ENCODE measurements around the gene BFAR. TPM values are rescaled to one million over a fixed set of nuclear protein-coding genes. Genes with fewer than 3 reads are reported as not detected.

The BFAR gene
- total and polyA plus RNA-seq, 2 experiments from 2014 or later, result 44.6 to 98.9 TPM

DNA sequence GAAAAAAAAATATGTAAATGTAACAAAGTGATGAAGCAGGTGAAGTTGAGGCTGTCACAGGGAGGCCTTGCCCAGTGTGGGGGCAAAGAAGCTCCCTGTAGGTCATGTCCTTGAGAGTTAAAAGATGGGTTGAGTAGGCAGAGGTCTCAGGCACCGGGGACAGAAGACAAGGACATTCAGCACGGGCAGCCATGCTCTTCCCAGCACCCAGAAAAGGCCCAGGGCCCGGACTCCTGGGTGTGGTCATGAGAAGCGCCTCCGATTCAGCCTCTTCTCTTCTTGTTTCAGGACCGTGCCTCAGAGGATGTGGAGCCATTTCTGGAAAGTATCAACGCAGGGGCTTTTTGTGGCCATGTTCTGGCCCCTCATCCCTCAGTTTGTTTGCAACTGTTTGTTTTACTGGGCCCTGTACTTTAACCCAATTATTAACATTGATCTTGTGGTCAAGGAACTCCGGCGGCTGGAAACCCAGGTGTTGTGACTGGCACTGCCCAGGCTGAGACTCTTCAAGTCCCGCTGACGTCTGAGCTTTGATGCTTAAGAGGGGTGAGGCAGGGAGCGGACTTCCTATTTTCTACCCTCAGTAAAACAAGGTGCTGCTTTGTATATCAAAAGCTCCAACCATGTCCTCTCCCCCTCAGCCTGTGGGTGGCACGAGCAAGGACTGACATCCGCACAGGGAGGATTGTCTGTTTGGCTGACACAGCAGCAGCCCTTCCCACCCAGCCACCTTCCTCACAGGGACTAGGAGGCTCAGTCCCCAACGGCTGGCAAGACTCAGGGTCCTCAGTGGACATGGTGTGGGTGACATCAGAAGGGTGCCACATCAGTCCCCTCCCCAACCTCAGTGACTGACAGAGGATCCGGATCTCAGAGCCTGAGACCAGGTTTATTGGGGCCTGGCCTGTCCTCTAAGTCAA, 34.9 kb downstream of the BFAR start:
- no peaks in the 10 kb centered on the region for H3K79me2 ChIP-seq
- 89% methylated on average over 16 of the region's 16 CpGs for WGBS (ENCODE audit: low lambda C conversion rate, missing lambda C conversion rate)
- H3K4me3 ChIP-seq, result no peak overlapping the region
- H3K36me3 ChIP-seq (replicated peaks; ENCODE audit: insufficient read depth, low read depth), result no peaks in the 10 kb centered on the region
- H4K20me1 ChIP-seq (ENCODE audit: insufficient read depth, poor library complexity, severe bottlenecking), result no peaks in the 10 kb centered on the region
- H3K27ac ChIP-seq, result no peak overlapping the region
- H3K4me1 ChIP-seq (ENCODE audit: insufficient read depth), result peaks cover 4% of the 10 kb centered on the region
- no peak overlapping the region for H2AFZ ChIP-seq
- no peak for DNase-seq (ENCODE audit: low spot score)
- no peaks in the 10 kb centered on the region for H3K27me3 ChIP-seq
- TF ChIP-seq EZH2 (IDR thresholded peaks at IDR 0.05; ENCODE audit: borderline replicate concordance) (no peak), EZH2phosphoT487 (IDR thresholded peaks at IDR 0.05; ENCODE audit: low read depth, severe bottlenecking, unreplicated experiment) (no peak)
- TF ChIP-seq, protein P1, sequence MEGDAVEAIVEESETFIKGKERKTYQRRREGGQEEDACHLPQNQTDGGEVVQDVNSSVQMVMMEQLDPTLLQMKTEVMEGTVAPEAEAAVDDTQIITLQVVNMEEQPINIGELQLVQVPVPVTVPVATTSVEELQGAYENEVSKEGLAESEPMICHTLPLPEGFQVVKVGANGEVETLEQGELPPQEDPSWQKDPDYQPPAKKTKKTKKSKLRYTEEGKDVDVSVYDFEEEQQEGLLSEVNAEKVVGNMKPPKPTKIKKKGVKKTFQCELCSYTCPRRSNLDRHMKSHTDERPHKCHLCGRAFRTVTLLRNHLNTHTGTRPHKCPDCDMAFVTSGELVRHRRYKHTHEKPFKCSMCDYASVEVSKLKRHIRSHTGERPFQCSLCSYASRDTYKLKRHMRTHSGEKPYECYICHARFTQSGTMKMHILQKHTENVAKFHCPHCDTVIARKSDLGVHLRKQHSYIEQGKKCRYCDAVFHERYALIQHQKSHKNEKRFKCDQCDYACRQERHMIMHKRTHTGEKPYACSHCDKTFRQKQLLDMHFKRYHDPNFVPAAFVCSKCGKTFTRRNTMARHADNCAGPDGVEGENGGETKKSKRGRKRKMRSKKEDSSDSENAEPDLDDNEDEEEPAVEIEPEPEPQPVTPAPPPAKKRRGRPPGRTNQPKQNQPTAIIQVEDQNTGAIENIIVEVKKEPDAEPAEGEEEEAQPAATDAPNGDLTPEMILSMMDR (IDR thresholded peaks at IDR 0.05; ENCODE audit: poor library complexity), result no peak
- no peak overlapping the region for H3K4me2 ChIP-seq
- no peaks in the 10 kb centered on the region for H3K9me2 ChIP-seq (replicated peaks; ENCODE audit: insufficient read depth)
- H3K9me3 ChIP-seq (ENCODE audit: low read depth), result no peaks in the 10 kb centered on the region

- H3K36me3 ChIP-seq (replicated peaks; ENCODE audit: insufficient read depth, low read depth), result no peaks in the 10 kb centered on the region
- DNase-seq (ENCODE audit: low spot score), result no peak
These were observed 35.9 kb downstream of the BFAR start for GRCh38 chr16:14668556-14669223.

GRCh38 chr16:14669776-14670175, 37.0 kb downstream of the BFAR start:
- no peak for DNase-seq (ENCODE audit: low spot score)
- Histone ChIP-seq H3K4me2 (no peak overlapping the region), H3K27ac (no peak overlapping the region), H3K9me2 (replicated peaks; ENCODE audit: insufficient read depth) (no peaks in the 10 kb centered on the region), H3K9me3 (ENCODE audit: low read depth) (no peaks in the 10 kb centered on the region), H4K20me1 (ENCODE audit: insufficient read depth, poor library complexity, severe bottlenecking) (no peaks in the 10 kb centered on the region), H3K4me1 (ENCODE audit: insufficient read depth) (peaks cover 4% of the 10 kb centered on the region), H2AFZ (no peak overlapping the region), H3K4me3 (no peak overlapping the region), H3K36me3 (replicated peaks; ENCODE audit: insufficient read depth, low read depth) (no peaks in the 10 kb centered on the region), H3K27me3 (no peaks in the 10 kb centered on the region), H3K79me2 (no peaks in the 10 kb centered on the region)
- WGBS (ENCODE audit: low lambda C conversion rate, missing lambda C conversion rate), result 96% methylated on average over 4 of the region's 4 CpGs
- TF ChIP-seq, protein P1 (IDR thresholded peaks at IDR 0.05; ENCODE audit: poor library complexity), result no peak
- TF ChIP-seq EZH2 (IDR thresholded peaks at IDR 0.05; ENCODE audit: borderline replicate concordance) (no peak), EZH2phosphoT487 (IDR thresholded peaks at IDR 0.05; ENCODE audit: low read depth, severe bottlenecking, unreplicated experiment) (no peak)

More at GRCh38 chr16:14668556-14669223, 35.9 kb downstream of the BFAR start:
- Histone ChIP-seq H3K9me3 (ENCODE audit: low read depth) (no peaks in the 10 kb centered on the region), H3K4me3 (no peak overlapping the region), H3K79me2 (no peaks in the 10 kb centered on the region), H3K4me2 (no peak overlapping the region), H3K4me1 (ENCODE audit: insufficient read depth) (peaks cover 4% of the 10 kb centered on the region), H3K27ac (no peak overlapping the region), H2AFZ (no peak overlapping the region), H4K20me1 (ENCODE audit: insufficient read depth, poor library complexity, severe bottlenecking) (no peaks in the 10 kb centered on the region), H3K9me2 (replicated peaks; ENCODE audit: insufficient read depth) (no peaks in the 10 kb centered on the region), H3K27me3 (no peaks in the 10 kb centered on the region)
- TF ChIP-seq EZH2 (IDR thresholded peaks at IDR 0.05; ENCODE audit: borderline replicate concordance) (no peak), EZH2phosphoT487 (IDR thresholded peaks at IDR 0.05; ENCODE audit: low read depth, severe bottlenecking, unreplicated experiment) (no peak)
- TF ChIP-seq, protein P1 (IDR thresholded peaks at IDR 0.05; ENCODE audit: poor library complexity), result no peak
- 94% methylated on average over 7 of the region's 7 CpGs for WGBS (ENCODE audit: low lambda C conversion rate, missing lambda C conversion rate)
